HepG2 (cell line): ENCODE data around the gene NAIF1. TPM values are rescaled to one million over a fixed set of nuclear protein-coding genes. Genes with fewer than 3 reads are reported as not detected.

Experiments used
- HIC2 ChIP-seq: sonication (generic); formaldehyde crosslinking; IDR thresholded peaks from 2 replicates; pipeline ENCODE4 v1.9.0; 2022; ENCODE audit warnings: low read depth, missing genetic modification reagents
- KLF12 ChIP-seq: sonication (generic); formaldehyde crosslinking; IDR thresholded peaks from 2 replicates; pipeline ENCODE4 v1.4.0; 2020; ENCODE audit warnings: missing genetic modification reagents, borderline replicate concordance
- MYC ChIP-seq: sonication (generic); formaldehyde crosslinking; IDR thresholded peaks from 2 replicates; pipeline ENCODE4 v1.9.0; 2021; ENCODE audit warnings: missing genetic modification reagents, borderline replicate concordance
- NFE2L2 ChIP-seq: fragments of 150-350 bp; IDR thresholded peaks from 2 replicates; pipeline ENCODE4 v1.6.1; 2014; ENCODE audit warnings: low read length
- PHF8 ChIP-seq: sonication (generic); formaldehyde crosslinking; IDR thresholded peaks from 2 replicates; pipeline ENCODE4 v1.5.0; 2020; ENCODE audit warnings: missing genetic modification reagents
- RARG ChIP-seq: sonication (generic); formaldehyde crosslinking; IDR thresholded peaks from 2 replicates; pipeline ENCODE4 v1.4.0; 2020; ENCODE audit warnings: low read depth, mild to moderate bottlenecking, missing genetic modification reagents
- RELA ChIP-seq: sonication (generic); formaldehyde crosslinking; IDR thresholded peaks from 2 replicates; pipeline ENCODE4 v1.4.0; 2020; ENCODE audit warnings: missing genetic modification reagents
- TAF15 ChIP-seq: fragments of 200-400 bp; formaldehyde crosslinking; IDR thresholded peaks from one replicate; pipeline ENCODE4 v1.6.1; 2018; ENCODE audit warnings: mild to moderate bottlenecking, low read depth, low read length; ENCODE audit not compliant: poor library complexity, severe bottlenecking
- ZBTB26 ChIP-seq: IDR thresholded peaks from 2 replicates; pipeline ENCODE4 v1.6.1; 2016; ENCODE audit warnings: missing compliant biosample characterization, missing genetic modification reagents, borderline replicate concordance
- ZBTB7A ChIP-seq: sonication (generic); formaldehyde crosslinking; IDR thresholded peaks from 2 replicates; pipeline ENCODE4 v1.8.0; 2022; ENCODE audit warnings: mild to moderate bottlenecking, missing genetic modification reagents
- ZNF224 ChIP-seq: sonication (generic); formaldehyde crosslinking; IDR thresholded peaks from 2 replicates; pipeline ENCODE4 v1.5.0; 2020; ENCODE audit warnings: mild to moderate bottlenecking, missing genetic modification reagents
- ZNF225 ChIP-seq: sonication (generic); formaldehyde crosslinking; IDR thresholded peaks from 2 replicates; pipeline ENCODE4 v1.4.0; 2020; ENCODE audit warnings: mild to moderate bottlenecking, missing genetic modification reagents
- ZNF253 ChIP-seq: sonication (generic); formaldehyde crosslinking; IDR thresholded peaks from 2 replicates; pipeline ENCODE4 v1.8.0; 2022; ENCODE audit warnings: mild to moderate bottlenecking, missing genetic modification reagents, borderline replicate concordance
- ZNF292 ChIP-seq: sonication (generic); formaldehyde crosslinking; IDR thresholded peaks from 2 replicates; pipeline ENCODE4 v1.8.1; 2022; ENCODE audit warnings: mild to moderate bottlenecking, low read depth, missing genetic modification reagents, borderline replicate concordance
- ZNF329 ChIP-seq: sonication (generic); formaldehyde crosslinking; IDR thresholded peaks from 2 replicates; pipeline ENCODE4 v1.9.0; 2021; ENCODE audit warnings: low read depth, mild to moderate bottlenecking, missing genetic modification reagents
- ZNF720 ChIP-seq: sonication (generic); formaldehyde crosslinking; IDR thresholded peaks from 2 replicates; pipeline ENCODE4 v1.4.0; 2020; ENCODE audit warnings: missing genetic modification reagents
- ZSCAN20 ChIP-seq: sonication (generic); formaldehyde crosslinking; IDR thresholded peaks from 2 replicates; pipeline ENCODE4 v1.4.0; 2020; ENCODE audit warnings: missing genetic modification reagents, mild to moderate bottlenecking, borderline replicate concordance
- ZSCAN29 ChIP-seq: sonication (generic); formaldehyde crosslinking; conservative IDR thresholded peaks from 2 replicates; pipeline ENCODE4 v1.4.0; 2020; ENCODE audit warnings: mild to moderate bottlenecking, missing genetic modification reagents
- polyA plus RNA-seq, 8 experiments: library from polyadenylated mRNA; depleted of rRNA in 3 of 8; stranded (reverse) in 7 of 8; unstranded in 1 of 8; fragments of >200 nt; fragmentation: Illumina TruSeq in 4 of 8; extraction: Trizol in 4 of 8; gene quantifications; 2 replicates each; pipeline versions ENCODE4 v1.2.1 to v1.2.3, GENCODE V29; 2011 to 2016; ENCODE audit warnings: low read depth in 4 of 8, missing spikeins in 1 of 8, mixed read lengths in 1 of 8; ENCODE audit not compliant: insufficient read depth in 1 of 8
- total RNA-seq, 5 experiments: library from RNA; depleted of rRNA; stranded (reverse); fragments of >200 nt; fragmentation: Illumina TruSeq; extraction: Trizol; gene quantifications; 2 replicates each; pipeline ENCODE4 v1.2.3, GENCODE V29; 2016; ENCODE audit warnings: low read depth in 1 of 5
- TF ChIP-seq, protein P1 (sequence below): IDR thresholded peaks from 2 replicates; pipeline ENCODE4 v1.6.1; 2016; ENCODE audit warnings: missing biosample characterization, missing genetic modification reagents, low read depth
- TF ChIP-seq, protein P2 (sequence below): sonication (generic); formaldehyde crosslinking; IDR thresholded peaks from 2 replicates; pipeline ENCODE4 v1.5.0; 2020; ENCODE audit warnings: mild to moderate bottlenecking, low read depth, missing genetic modification reagents, borderline replicate concordance
- TF ChIP-seq, protein P3 (sequence below): sonication (generic); formaldehyde crosslinking; IDR thresholded peaks from 2 replicates; pipeline ENCODE4 v1.5.0; 2020; ENCODE audit warnings: missing genetic modification reagents, mild to moderate bottlenecking, borderline replicate concordance
- TF ChIP-seq, protein P4 (sequence below): sonication (generic); formaldehyde crosslinking; IDR thresholded peaks from 2 replicates; pipeline ENCODE4 v1.8.0; 2022; ENCODE audit warnings: missing genetic modification reagents, mild to moderate bottlenecking, inconsistent platforms, borderline replicate concordance

NAIF1 gene
- total and polyA plus RNA-seq, 2 of the 13 experiments (the other 11 are each of a cell fraction or from before 2014, with no cell fraction given) = 6.0 to 6.9 TPM

GRCh38 chr9:128094950-128095544 lies 27.9 kb upstream of the NAIF1 start (continued):
- TF ChIP-seq, protein P1, sequence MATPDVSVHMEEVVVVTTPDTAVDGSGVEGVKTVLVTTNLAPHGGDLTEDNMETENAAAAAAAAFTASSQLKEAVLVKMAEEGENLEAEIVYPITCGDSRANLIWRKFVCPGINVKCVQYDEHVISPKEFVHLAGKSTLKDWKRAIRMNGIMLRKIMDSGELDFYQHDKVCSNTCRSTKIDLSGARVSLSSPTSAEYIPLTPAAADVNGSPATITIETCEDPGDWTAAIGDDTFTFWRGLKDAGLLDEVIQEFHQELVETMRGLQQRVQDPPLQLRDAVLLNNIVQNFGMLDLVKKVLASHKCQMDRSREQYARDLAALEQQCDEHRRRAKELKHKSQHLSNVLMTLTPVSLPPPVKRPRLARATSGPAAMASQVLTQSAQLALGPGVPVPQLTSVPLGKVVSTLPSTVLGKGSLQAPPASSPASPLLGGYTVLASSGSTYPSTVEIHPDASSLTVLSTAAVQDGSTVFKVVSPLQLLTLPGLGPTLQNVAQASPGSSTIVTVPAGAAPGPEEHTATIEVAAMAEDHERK (CRISPR knock-in tag) = no peak
- no peak for TF ChIP-seq ZNF224 (CRISPR knock-in tag)
- TF ChIP-seq, protein P2, sequence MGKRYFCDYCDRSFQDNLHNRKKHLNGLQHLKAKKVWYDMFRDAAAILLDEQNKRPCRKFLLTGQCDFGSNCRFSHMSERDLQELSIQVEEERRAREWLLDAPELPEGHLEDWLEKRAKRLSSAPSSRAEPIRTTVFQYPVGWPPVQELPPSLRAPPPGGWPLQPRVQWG = no peak
- TF ChIP-seq MYC = no peak
- TF ChIP-seq ZSCAN29 (CRISPR knock-in tag) = no peak
- TF ChIP-seq ZNF720 (CRISPR knock-in tag) = no peak
- TF ChIP-seq ZNF225 = no peak
- TF ChIP-seq ZBTB26 = no peak
- TF ChIP-seq KLF12 (CRISPR knock-in tag) = no peak
- TF ChIP-seq, protein P3, sequence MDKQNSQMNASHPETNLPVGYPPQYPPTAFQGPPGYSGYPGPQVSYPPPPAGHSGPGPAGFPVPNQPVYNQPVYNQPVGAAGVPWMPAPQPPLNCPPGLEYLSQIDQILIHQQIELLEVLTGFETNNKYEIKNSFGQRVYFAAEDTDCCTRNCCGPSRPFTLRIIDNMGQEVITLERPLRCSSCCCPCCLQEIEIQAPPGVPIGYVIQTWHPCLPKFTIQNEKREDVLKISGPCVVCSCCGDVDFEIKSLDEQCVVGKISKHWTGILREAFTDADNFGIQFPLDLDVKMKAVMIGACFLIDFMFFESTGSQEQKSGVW (CRISPR knock-in tag) = no peak
- no peak for TF ChIP-seq RELA (CRISPR knock-in tag)
- no peak for TF ChIP-seq NFE2L2
- no peak for TF ChIP-seq ZNF253 (CRISPR knock-in tag)
- TF ChIP-seq PHF8 (CRISPR knock-in tag) = no peak
- no peak for TF ChIP-seq ZSCAN20
- TF ChIP-seq ZBTB7A (CRISPR knock-in tag) = no peak
- no peak for TF ChIP-seq RARG (CRISPR knock-in tag)
- TF ChIP-seq ZNF329 (CRISPR knock-in tag) = no peak
- TF ChIP-seq TAF15 = no peak
- no peak for TF ChIP-seq ZNF292
- TF ChIP-seq, protein P4, sequence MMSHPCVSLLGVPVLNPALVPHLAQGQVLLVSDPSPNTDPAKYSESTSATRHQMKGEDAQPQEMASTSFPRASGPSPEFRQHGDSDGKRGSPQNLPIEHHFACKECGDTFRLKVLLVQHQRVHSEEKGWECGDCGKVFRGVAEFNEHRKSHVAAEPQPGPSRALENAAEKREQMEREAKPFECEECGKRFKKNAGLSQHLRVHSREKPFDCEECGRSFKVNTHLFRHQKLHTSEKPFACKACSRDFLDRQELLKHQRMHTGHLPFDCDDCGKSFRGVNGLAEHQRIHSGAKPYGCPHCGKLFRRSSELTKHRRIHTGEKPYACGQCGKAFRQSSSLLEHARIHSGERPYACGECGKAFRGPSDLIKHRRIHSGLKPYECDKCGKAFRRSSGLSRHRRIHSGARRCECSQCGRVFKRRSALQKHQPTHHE (CRISPR knock-in tag) = no peak
- no peak for TF ChIP-seq HIC2
